GM12875 (cell line): Measurements from ENCODE around the gene RNF113B.
A peak's percentile ranks its signal among the peaks of the same experiment; 100 is the strongest.

Source experiments
- H3K4me3 ChIP-seq: one replicate; pipeline ENCODE4 v1.5.1; 2011; ENCODE audit warnings: low read depth, low read length, control low read depth
- TF ChIP-seq, protein P1 (sequence below): IDR thresholded peaks from 2 replicates; pipeline ENCODE4 v1.5.1; 2011; ENCODE audit warnings: low read depth, mild to moderate bottlenecking, control low read depth, inconsistent platforms, low read length, moderate library complexity, borderline replicate concordance; ENCODE audit not compliant: insufficient read depth

RNF113B gene

DNA sequence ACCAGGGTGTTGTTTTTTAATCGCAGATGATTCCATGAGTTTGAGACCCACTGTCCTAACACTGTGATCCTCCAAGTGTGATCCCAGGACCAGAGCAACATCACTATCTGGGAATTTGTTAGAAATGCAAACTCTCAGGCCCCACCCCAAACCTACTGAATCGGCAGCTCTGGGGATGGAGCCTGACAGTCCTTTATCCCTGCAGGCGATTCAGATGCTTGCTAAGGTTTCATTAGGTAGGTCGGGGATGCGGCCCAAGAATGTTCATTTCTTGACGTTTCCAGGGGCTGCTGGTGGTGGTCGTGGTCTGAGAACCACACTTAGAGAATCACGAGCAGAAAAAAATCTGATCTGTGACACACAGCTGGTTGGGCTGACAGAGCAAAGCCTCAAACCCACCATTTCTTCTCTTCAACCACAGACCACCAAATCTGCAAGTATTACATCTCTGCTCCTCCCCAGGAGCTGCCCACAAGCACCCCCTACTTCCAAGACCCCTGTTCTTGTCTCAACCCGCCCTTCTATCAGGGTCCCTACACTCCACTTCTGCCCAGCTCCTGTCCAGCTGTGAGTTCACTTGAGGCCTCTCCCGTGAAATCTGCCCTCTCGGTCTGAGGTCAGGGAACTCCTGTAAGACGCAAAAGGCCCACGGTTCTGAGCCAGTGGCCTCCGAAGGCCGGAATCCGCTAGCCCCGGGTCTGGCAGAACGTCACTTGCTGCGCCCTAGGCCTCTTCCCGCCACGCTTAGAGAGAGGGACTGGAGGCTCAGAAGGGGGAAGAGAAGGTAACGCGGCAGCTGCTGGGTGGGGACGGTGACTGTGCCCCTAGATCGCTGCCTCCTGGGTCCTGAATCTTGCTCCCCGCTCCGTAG lies 35.3 kb downstream of the RNF113B start:
- H3K4me3 ChIP-seq: peak overlapping the region; percentile 64
- TF ChIP-seq, protein P1, sequence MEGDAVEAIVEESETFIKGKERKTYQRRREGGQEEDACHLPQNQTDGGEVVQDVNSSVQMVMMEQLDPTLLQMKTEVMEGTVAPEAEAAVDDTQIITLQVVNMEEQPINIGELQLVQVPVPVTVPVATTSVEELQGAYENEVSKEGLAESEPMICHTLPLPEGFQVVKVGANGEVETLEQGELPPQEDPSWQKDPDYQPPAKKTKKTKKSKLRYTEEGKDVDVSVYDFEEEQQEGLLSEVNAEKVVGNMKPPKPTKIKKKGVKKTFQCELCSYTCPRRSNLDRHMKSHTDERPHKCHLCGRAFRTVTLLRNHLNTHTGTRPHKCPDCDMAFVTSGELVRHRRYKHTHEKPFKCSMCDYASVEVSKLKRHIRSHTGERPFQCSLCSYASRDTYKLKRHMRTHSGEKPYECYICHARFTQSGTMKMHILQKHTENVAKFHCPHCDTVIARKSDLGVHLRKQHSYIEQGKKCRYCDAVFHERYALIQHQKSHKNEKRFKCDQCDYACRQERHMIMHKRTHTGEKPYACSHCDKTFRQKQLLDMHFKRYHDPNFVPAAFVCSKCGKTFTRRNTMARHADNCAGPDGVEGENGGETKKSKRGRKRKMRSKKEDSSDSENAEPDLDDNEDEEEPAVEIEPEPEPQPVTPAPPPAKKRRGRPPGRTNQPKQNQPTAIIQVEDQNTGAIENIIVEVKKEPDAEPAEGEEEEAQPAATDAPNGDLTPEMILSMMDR: no peak

DNA sequence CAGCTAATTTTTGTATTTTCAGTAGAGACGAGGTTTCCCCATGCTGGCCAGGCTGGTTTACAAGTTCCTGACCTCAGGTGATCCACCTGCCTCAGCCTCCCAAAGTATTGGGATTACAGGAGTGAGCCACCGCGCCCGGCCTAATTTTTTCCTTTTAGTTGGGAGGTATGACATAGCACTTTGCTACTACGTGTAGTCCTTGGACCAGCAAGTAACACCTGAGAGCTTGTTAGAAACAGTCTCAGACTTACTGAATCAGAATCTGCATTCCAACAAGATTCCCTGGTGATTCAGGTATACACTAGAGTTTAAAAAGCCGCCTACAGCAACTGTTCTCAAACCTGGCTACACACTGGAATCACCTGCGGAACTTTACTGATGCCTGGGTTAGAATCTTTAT lies 36.0 kb downstream of the RNF113B start:
- TF ChIP-seq, protein P1: no peak
- H3K4me3 ChIP-seq: no peak overlapping the region

DNA sequence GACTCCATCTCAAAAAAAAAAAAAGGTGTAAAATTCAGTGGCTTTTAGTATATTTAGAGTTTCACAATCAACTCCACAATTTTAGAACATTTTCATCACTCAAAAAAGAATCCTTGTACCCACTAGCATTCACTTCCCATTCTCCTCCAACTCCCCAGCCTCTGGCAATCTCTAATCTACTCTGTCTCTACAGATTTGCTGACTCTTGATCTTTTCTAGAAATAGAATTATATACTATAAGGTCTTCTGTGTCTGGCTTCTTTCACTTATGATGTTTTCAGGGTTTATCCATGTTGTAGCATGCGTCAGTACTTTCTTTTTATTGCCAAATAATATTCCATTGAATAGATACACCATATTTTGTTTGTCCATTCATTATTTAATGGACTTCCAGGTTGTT lies 42.2 kb downstream of the RNF113B start:
- TF ChIP-seq, protein P1: no peak
- no peak overlapping the region for H3K4me3 ChIP-seq

DNA sequence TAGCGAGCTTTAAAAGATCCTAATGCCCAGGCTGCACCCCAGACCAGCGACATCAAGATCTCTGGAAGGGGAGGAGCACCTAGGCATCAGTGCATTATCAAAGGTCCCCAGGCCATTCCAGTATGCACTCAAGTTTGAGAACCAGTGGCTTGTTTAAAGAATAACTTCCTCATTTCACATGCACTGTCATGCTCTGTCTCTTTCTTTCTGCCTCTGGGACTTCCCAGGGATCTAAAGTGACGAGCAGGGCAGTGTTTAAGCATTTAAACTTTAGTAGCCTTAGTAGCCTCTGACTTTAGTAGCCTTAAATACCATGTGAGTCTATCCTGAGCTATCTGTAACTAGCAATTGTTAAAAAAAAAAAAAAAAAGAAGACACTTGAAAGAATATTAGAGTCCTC lies 43.1 kb downstream of the RNF113B start:
- TF ChIP-seq, protein P1: no peak
- H3K4me3 ChIP-seq: no peak overlapping the region

DNA sequence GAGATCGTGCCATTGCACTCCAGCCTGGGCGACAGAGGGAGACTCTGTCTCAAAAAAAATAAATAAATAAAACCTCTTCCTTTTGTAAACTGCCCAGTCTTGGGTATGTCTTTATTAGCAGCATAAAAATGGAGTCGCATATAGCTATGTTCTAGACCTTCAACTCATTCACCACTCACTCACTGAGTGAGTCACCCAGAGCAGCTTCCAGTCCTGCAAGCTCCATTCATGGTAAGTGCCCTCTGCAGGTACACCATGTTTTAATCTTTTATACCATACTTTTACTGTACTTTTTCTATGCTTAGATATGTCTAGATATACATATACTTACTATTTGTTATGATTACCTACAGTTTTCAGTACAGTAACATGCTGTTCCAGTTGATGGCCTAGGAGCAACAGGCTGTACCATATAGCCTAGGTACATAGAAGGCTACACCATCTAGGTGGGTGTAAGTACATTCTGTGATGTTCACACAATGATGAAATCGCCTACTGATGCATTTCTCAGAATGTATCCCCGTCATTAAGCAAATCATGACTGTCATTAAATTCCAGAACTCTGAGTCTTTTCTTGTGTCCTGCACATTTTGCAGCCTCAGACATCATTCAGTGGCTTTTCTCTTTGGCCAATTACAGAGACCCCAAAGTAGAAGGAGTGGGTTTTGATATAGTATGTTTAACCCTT lies 47.9 kb downstream of the RNF113B start:
- TF ChIP-seq, protein P1: no peak
- H3K4me3 ChIP-seq: no peak overlapping the region
